ENCODE measurements around the gene MEIS2.
A peak's percentile ranks its signal among the peaks of the same experiment; 100 is the strongest.

The MEIS2 gene
- 0 reads per million in 3 donors for total RNA-seq

DNA sequence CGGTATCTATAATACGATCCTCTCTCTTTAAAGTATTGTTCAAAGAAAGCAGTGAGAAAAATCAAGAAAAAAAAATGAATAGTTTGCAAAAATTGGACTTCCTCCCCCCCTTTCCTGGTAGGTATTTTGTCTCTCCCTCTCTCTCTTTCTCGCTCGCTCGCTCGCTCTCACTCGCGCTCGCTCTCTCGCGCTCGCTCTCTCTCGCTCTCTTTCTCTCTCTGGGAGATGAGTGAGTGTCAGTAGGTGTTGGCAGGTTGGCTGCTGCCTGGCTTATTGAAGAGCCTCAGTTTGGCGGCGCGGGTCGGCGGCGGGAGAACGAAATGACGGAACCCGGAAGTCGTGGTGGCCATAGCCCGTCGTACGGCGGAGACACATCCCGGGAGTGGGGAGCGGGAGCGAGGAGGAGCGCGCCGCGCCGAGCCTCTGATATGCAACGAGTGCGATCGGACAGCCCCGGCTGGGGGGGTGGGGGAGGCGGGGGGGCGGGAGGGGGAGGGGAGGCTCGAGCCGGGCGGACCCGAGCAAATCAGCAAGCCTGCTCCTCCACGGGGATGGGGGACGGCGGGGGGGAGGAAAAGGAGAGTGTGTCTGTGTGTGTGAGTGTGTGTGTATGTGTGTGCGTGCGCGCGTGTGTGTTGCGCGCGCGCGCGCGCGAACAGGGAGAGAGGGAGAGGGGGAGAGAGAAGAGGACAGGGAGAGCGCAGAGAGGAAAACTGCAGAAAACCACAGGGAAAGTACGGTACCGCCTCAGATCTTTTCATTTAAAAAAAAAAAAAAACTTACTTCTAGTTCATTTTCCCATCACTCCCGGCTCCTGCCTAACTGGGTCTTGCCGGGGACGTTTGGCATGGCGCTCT, at the start of gene MEIS2:
Gene MEIS2 (minus strand): TSS at position 441 of the 857 bp plus-strand sequence. CDS start 1,083 bp downstream, outside the sequence.
- no peak for DNase-seq
- Histone ChIP-seq H3K4me1 (ENCODE audit: control insufficient read depth, insufficient read depth, low read length, poor library complexity, severe bottlenecking) (peaks cover 17% of the 10 kb centered on the region), H3K27me3 (replicated peaks; ENCODE audit: control insufficient read depth, insufficient read depth, low read length, poor library complexity, severe bottlenecking) (peaks cover 74% of the 10 kb centered on the region), H3K27ac (ENCODE audit: insufficient read depth, low read length, poor library complexity, severe bottlenecking) (no peak within 1 kb of the TSS), H3K4me3 (ENCODE audit: insufficient read depth, low read depth, low read length, poor library complexity, severe bottlenecking) (peak within 1 kb of the TSS; percentile 73), H3K36me3 (ENCODE audit: control insufficient read depth, insufficient read depth, low read length) (no peaks in the 10 kb centered on the region), H3K9me3 (ENCODE audit: control insufficient read depth, low read length) (no peaks in the 10 kb centered on the region)

GRCh38 chr15:37149146-37149545, 48.8 kb upstream of the MEIS2 start:
- no peak overlapping the region for H3K27ac ChIP-seq (ENCODE audit: insufficient read depth, low read length, poor library complexity, severe bottlenecking)
- no peaks in the 10 kb centered on the region for H3K36me3 ChIP-seq (ENCODE audit: control insufficient read depth, insufficient read depth, low read length)
- H3K27me3 ChIP-seq (replicated peaks; ENCODE audit: control insufficient read depth, insufficient read depth, low read length, poor library complexity, severe bottlenecking), result no peaks in the 10 kb centered on the region
- no peaks in the 10 kb centered on the region for H3K9me3 ChIP-seq (ENCODE audit: control insufficient read depth, low read length)
- H3K4me3 ChIP-seq (ENCODE audit: insufficient read depth, low read depth, low read length, poor library complexity, severe bottlenecking), result no peak overlapping the region
- no peak for DNase-seq
- H3K4me1 ChIP-seq (ENCODE audit: control insufficient read depth, insufficient read depth, low read length, poor library complexity, severe bottlenecking), result no peaks in the 10 kb centered on the region

DNA sequence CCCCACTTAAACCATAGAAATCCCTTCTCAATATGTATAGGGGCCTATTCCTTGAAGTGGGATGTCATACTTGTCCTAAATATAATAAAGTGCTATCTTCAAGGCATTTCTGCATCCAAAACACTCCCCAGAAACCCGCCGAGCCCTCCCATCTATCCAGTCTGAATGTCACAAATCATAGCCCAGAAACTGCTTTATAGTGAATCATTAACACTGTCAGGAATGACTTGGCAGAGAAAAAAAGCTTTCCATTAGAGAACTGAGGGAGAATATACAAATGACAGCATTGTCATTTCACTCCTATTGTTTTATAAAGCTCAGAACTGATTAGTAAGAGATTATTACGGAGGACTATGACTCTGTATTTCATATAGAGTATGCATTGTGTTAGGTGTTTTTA, 48.4 kb upstream of the MEIS2 start:
- Histone ChIP-seq H3K27ac (ENCODE audit: insufficient read depth, low read length, poor library complexity, severe bottlenecking) (no peak overlapping the region), H3K4me1 (ENCODE audit: control insufficient read depth, insufficient read depth, low read length, poor library complexity, severe bottlenecking) (no peaks in the 10 kb centered on the region), H3K9me3 (ENCODE audit: control insufficient read depth, low read length) (no peaks in the 10 kb centered on the region), H3K27me3 (replicated peaks; ENCODE audit: control insufficient read depth, insufficient read depth, low read length, poor library complexity, severe bottlenecking) (no peaks in the 10 kb centered on the region), H3K36me3 (ENCODE audit: control insufficient read depth, insufficient read depth, low read length) (no peaks in the 10 kb centered on the region), H3K4me3 (ENCODE audit: insufficient read depth, low read depth, low read length, poor library complexity, severe bottlenecking) (no peak overlapping the region)
- DNase-seq, result no peak

DNA sequence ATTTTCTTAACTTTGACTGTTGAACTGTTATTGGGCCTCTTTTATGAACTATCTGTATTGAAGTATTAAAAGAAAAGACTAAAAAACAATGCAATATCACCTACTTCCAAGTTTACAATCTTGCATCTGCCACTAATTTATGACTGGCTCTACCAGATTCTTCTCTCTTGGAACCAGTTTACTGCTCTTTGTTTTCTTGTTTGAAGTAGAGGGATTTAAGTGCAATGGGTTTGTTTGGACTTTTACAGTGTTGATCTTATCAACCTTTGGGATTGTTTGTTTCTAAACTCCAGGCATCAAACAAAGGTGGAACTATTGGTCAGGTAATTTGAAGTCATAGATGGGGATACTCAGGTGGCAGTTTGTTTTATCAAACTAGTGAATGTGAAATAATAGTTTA, 43.0 kb upstream of the MEIS2 start:
- Histone ChIP-seq H3K27me3 (replicated peaks; ENCODE audit: control insufficient read depth, insufficient read depth, low read length, poor library complexity, severe bottlenecking) (no peaks in the 10 kb centered on the region), H3K4me1 (ENCODE audit: control insufficient read depth, insufficient read depth, low read length, poor library complexity, severe bottlenecking) (no peaks in the 10 kb centered on the region), H3K4me3 (ENCODE audit: insufficient read depth, low read depth, low read length, poor library complexity, severe bottlenecking) (no peak overlapping the region), H3K9me3 (ENCODE audit: control insufficient read depth, low read length) (no peaks in the 10 kb centered on the region), H3K36me3 (ENCODE audit: control insufficient read depth, insufficient read depth, low read length) (no peaks in the 10 kb centered on the region), H3K27ac (ENCODE audit: insufficient read depth, low read length, poor library complexity, severe bottlenecking) (no peak overlapping the region)
- no peak for DNase-seq

- DNase-seq, result no peak
- Histone ChIP-seq H3K4me1 (ENCODE audit: control insufficient read depth, insufficient read depth, low read length, poor library complexity, severe bottlenecking) (no peaks in the 10 kb centered on the region), H3K36me3 (ENCODE audit: control insufficient read depth, insufficient read depth, low read length) (no peaks in the 10 kb centered on the region), H3K27me3 (replicated peaks; ENCODE audit: control insufficient read depth, insufficient read depth, low read length, poor library complexity, severe bottlenecking) (no peaks in the 10 kb centered on the region), H3K4me3 (ENCODE audit: insufficient read depth, low read depth, low read length, poor library complexity, severe bottlenecking) (no peak overlapping the region), H3K27ac (ENCODE audit: insufficient read depth, low read length, poor library complexity, severe bottlenecking) (no peak overlapping the region), H3K9me3 (ENCODE audit: control insufficient read depth, low read length) (no peaks in the 10 kb centered on the region)
Measured at GRCh38 chr15:37142371-37142770, 42.0 kb upstream of the MEIS2 start.

DNA sequence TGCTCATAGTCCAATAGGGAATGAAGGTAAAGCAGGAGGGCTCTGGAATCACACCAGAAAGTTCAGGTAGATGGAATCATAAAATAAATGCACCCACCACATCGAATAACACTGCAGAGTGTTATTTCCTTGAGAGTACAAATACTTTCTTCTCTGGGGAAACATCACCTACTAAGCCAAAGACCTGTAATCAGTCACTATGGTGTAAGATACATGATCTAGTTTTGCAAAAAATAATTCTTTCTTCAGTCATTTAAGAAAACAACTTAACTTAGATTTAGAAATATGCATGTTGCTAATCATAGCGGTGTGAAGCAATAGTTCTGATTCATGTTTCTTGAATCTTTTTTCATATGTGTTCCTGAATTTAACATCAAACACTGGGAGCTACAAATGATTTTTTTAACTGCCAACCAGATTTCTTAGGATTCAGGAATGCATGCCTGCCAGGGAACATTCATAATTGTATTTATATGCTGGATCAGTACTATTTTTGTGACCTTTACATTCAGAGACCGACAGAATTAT, 40.2 kb upstream of the MEIS2 start:
- Histone ChIP-seq H3K4me3 (ENCODE audit: insufficient read depth, low read depth, low read length, poor library complexity, severe bottlenecking) (no peak overlapping the region), H3K27me3 (replicated peaks; ENCODE audit: control insufficient read depth, insufficient read depth, low read length, poor library complexity, severe bottlenecking) (no peaks in the 10 kb centered on the region), H3K36me3 (ENCODE audit: control insufficient read depth, insufficient read depth, low read length) (no peaks in the 10 kb centered on the region), H3K4me1 (ENCODE audit: control insufficient read depth, insufficient read depth, low read length, poor library complexity, severe bottlenecking) (no peaks in the 10 kb centered on the region), H3K9me3 (ENCODE audit: control insufficient read depth, low read length) (no peaks in the 10 kb centered on the region), H3K27ac (ENCODE audit: insufficient read depth, low read length, poor library complexity, severe bottlenecking) (no peak overlapping the region)
- no peak for DNase-seq

GRCh38 chr15:37138591-37139215, 38.4 kb upstream of the MEIS2 start:
- H3K9me3 ChIP-seq (ENCODE audit: control insufficient read depth, low read length), result no peaks in the 10 kb centered on the region
- H3K36me3 ChIP-seq (ENCODE audit: control insufficient read depth, insufficient read depth, low read length), result no peaks in the 10 kb centered on the region
- no peaks in the 10 kb centered on the region for H3K4me1 ChIP-seq (ENCODE audit: control insufficient read depth, insufficient read depth, low read length, poor library complexity, severe bottlenecking)
- H3K27ac ChIP-seq (ENCODE audit: insufficient read depth, low read length, poor library complexity, severe bottlenecking), result no peak overlapping the region
- no peak overlapping the region for H3K4me3 ChIP-seq (ENCODE audit: insufficient read depth, low read depth, low read length, poor library complexity, severe bottlenecking)
- H3K27me3 ChIP-seq (replicated peaks; ENCODE audit: control insufficient read depth, insufficient read depth, low read length, poor library complexity, severe bottlenecking), result no peaks in the 10 kb centered on the region
- no peak for DNase-seq

DNA sequence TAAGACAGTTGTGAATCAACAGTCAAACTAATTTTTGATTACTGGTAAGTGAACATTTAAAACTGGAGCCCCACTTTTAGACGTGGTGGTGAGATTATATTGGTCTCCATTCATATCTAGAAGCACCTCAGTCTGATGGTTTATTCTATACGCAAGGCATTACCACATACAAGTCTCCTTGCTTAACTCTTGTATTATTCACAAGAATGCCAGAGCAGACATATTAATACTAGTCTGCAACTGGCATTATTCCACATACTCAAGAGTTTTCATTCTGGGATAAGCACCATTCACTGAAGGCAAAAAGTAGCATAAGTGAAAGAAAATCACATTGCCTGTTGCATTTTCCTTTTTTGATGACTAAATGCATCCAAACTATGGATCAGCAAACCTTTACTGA, 36.9 kb upstream of the MEIS2 start:
- H3K27me3 ChIP-seq (replicated peaks; ENCODE audit: control insufficient read depth, insufficient read depth, low read length, poor library complexity, severe bottlenecking), result no peaks in the 10 kb centered on the region
- H3K27ac ChIP-seq (ENCODE audit: insufficient read depth, low read length, poor library complexity, severe bottlenecking), result no peak overlapping the region
- DNase-seq, result no peak
- H3K36me3 ChIP-seq (ENCODE audit: control insufficient read depth, insufficient read depth, low read length), result no peaks in the 10 kb centered on the region
- H3K4me1 ChIP-seq (ENCODE audit: control insufficient read depth, insufficient read depth, low read length, poor library complexity, severe bottlenecking), result no peaks in the 10 kb centered on the region
- H3K4me3 ChIP-seq (ENCODE audit: insufficient read depth, low read depth, low read length, poor library complexity, severe bottlenecking), result no peak overlapping the region
- H3K9me3 ChIP-seq (ENCODE audit: control insufficient read depth, low read length), result no peaks in the 10 kb centered on the region

DNA sequence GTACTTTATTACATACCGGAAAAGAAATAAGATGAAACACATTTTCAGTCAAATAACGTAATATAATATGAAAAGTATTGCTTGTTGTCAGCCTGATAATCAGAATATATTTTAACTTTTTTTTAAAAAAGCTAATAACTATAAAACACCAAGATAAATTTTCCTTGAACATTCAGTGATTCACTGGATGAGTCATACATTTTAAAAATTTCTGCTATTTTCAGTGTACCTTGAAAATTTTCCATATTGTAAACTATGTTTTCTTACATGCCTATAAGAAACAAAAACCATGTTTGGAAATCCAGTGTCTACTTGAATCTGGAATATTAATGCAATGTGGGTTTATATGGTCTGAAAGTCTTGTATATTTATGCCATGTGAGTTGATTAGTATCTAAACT, 36.3 kb upstream of the MEIS2 start:
- Histone ChIP-seq H3K9me3 (ENCODE audit: control insufficient read depth, low read length) (no peaks in the 10 kb centered on the region), H3K4me3 (ENCODE audit: insufficient read depth, low read depth, low read length, poor library complexity, severe bottlenecking) (no peak overlapping the region)
- no peak for DNase-seq

GRCh38 chr15:37135225-37135624, 34.9 kb upstream of the MEIS2 start:
- no peak for DNase-seq

More for the DNA sequence above, 36.3 kb upstream of the MEIS2 start:
- H3K4me1 ChIP-seq (ENCODE audit: control insufficient read depth, insufficient read depth, low read length, poor library complexity, severe bottlenecking), result no peaks in the 10 kb centered on the region
- H3K27me3 ChIP-seq (replicated peaks; ENCODE audit: control insufficient read depth, insufficient read depth, low read length, poor library complexity, severe bottlenecking), result no peaks in the 10 kb centered on the region
- no peaks in the 10 kb centered on the region for H3K36me3 ChIP-seq (ENCODE audit: control insufficient read depth, insufficient read depth, low read length)
- no peak overlapping the region for H3K27ac ChIP-seq (ENCODE audit: insufficient read depth, low read length, poor library complexity, severe bottlenecking)

More at GRCh38 chr15:37135225-37135624, 34.9 kb upstream of the MEIS2 start:
- Histone ChIP-seq H3K27me3 (replicated peaks; ENCODE audit: control insufficient read depth, insufficient read depth, low read length, poor library complexity, severe bottlenecking) (no peaks in the 10 kb centered on the region), H3K27ac (ENCODE audit: insufficient read depth, low read length, poor library complexity, severe bottlenecking) (no peak overlapping the region), H3K9me3 (ENCODE audit: control insufficient read depth, low read length) (no peaks in the 10 kb centered on the region), H3K4me1 (ENCODE audit: control insufficient read depth, insufficient read depth, low read length, poor library complexity, severe bottlenecking) (no peaks in the 10 kb centered on the region), H3K36me3 (ENCODE audit: control insufficient read depth, insufficient read depth, low read length) (no peaks in the 10 kb centered on the region), H3K4me3 (ENCODE audit: insufficient read depth, low read depth, low read length, poor library complexity, severe bottlenecking) (no peak overlapping the region)
